CD4-positive, alpha-beta T cell treated with Interferon gamma for 1 hour (primary cell): Measurements from ENCODE around the gene BLACAT1.
A peak's percentile ranks its signal among the peaks of the same experiment; 100 is the strongest.

Experiments
- DNase-seq: peaks from one replicate; pipeline ENCODE4 v3.0.0-alpha.2; 2020

Gene BLACAT1

DNA sequence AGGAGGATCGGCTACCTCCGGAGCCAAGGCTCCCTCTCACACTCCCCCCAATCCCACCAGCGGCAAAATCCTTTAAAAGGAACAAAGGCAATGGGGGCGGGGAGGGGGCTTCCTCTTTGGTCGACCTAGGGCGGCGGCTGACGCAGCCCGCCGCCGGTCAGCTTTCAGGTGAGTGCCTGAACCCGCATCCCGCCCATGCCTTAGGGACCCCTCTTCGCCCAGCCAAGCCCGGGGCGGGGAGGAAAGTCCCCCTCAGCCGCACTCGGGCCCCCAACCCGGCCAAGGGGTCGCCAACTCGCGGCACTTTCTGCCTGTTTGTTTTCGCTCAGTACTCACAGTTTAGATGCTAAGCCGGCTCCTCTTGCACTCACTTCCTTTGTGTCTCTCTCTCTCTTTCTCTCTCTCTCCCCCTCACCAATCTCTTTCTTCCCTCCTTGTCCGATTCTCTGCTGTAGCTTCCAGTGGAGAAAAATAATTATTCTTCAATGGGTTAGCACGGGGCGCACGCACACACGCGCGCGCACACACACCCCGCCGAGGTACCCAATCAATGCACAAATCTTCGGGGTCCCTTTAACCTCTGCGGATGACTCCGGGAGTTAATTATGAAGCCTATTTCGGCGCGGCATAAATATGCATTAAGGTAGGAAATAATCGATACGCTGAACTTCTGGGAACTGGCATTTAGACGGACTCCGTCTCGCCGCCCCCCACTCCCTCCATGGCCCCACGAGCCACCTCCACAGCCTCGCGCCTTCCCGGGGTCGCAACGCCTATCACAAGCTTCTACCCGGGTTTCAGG is at the start of gene BLACAT1:
BLACAT1 (minus strand) TSS at position 465 of the 802 bp plus-strand sequence.
- DNase-seq = no peak

DNA sequence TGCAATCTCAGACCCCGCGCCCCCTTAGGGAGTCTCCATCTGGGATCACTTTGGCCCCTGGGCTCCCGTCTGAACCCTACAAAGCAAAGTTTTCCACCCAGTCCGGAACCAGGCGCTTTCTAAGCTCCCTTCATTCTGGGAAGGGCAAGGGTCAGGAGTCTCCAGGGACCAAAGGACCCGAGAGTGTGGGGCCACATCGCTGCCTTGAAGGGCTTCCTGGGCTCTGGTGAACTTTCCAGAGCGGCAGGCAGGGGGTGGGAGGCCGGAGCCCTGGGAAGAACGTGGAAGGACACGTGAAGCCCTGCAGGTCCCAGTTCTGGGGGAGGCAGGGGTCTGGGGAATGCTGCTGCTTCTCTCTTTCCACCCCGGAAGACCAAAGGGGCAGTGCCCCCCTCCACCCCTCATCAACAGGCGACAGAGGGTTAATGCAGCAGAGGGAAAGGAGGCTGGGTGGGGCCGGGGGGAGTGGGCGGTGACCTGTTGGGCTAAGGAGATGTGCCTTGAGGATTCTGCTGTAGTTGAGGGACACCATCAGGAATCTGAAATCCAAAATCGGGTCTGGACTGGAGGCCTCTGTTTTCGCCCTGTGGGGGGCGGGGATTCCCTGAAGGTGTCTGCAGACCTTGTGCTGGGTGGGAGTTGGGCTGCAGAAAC is 49.4 kb upstream of the BLACAT1 start:
- no peak for DNase-seq

DNA sequence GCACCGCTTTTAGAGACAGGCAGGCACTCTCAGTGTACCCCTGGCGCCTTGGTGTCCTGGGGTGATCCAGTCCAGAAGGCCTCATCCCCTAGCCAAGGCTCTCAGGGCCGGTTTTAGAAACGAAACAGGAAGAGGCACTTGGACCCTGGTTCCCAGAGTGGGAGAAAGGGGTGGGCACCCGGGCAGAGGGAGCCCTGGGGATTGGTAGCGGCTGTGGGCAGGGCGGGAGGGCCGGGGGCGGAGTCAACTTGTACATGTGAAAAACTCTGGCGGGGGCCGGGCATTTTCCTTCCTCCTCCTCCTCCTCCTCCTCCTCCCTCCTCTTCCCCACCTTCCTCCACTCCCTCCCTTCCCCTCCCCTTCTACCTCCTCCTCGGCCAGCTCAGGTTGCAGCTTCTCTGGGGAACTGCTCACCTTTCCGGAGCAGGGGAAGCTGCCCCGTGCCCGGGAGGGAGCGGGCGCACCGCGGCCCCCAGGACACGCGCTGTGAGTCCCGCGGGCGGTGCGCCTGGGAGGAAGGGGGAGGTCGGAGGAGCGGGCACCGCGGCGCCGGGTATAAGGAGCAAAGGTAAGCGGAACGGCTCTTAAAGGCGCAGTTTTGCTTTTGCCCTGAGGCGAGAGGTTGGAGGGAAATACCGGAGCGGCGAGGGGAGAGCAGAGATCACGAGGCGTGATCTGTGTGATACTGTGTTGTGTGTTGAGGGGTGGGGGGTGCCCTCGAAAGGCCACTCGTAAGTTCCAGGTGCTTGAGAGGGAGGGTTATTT is 48.6 kb upstream of the BLACAT1 start, which contains the start of gene CDK18:
CDK18 (plus strand) TSS at position 359 of the 765 bp plus-strand sequence. CDS start 18,499 bp downstream, outside the sequence.
- DNase-seq = peak; percentile 42

DNA sequence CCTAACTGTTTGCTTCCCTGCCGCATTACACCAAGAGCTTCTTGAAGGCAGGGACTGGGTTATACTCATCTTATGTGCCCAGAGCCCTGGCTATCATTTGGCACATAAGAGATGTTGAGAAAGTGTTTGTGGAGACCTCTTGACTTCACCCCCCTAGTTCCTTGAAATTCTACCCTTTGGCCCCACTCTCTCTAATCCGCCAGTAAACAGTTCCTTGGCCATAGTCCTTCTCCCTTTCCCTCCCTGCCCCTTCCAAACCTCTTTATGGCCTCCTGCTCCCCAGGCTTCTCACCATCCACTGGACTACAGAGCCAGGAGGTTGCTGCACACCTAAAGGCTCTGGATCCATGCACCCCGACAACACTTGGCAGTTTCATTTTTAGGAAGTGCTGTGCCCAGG is 47.1 kb upstream of the BLACAT1 start:
- DNase-seq = no peak

DNA sequence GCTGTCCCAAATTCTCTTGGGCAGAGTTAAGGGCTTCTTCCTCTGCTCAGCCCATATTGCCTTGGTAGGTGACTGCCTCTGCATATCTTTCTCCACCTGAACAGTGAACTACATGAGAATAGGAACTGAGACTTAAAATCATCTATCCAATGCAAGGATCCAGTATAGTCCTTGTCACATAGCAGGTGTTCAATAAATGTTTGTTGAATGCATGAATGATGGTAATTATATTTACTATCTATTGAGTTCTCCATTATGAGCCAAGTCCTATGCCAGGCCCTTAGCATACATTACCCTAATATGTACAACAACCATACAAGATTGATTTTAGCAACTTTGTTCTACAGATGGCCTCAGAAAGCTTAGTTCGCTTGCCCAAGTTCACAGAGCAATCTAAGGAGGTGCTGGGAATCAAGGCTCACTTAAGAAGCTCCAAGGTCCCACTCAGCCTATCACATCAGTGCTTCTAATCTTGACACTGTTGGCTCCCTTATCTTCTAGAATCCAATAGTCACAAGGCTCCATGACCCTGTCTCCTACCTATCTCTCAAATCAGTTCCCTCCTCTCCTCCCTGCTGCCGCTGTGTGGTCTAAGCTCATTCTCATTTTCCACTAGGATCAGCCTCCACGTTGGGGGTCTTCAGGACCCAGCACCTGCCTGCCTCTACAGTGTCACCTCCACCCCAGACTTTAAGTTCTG is 46.4 kb upstream of the BLACAT1 start:
- DNase-seq = no peak

DNA sequence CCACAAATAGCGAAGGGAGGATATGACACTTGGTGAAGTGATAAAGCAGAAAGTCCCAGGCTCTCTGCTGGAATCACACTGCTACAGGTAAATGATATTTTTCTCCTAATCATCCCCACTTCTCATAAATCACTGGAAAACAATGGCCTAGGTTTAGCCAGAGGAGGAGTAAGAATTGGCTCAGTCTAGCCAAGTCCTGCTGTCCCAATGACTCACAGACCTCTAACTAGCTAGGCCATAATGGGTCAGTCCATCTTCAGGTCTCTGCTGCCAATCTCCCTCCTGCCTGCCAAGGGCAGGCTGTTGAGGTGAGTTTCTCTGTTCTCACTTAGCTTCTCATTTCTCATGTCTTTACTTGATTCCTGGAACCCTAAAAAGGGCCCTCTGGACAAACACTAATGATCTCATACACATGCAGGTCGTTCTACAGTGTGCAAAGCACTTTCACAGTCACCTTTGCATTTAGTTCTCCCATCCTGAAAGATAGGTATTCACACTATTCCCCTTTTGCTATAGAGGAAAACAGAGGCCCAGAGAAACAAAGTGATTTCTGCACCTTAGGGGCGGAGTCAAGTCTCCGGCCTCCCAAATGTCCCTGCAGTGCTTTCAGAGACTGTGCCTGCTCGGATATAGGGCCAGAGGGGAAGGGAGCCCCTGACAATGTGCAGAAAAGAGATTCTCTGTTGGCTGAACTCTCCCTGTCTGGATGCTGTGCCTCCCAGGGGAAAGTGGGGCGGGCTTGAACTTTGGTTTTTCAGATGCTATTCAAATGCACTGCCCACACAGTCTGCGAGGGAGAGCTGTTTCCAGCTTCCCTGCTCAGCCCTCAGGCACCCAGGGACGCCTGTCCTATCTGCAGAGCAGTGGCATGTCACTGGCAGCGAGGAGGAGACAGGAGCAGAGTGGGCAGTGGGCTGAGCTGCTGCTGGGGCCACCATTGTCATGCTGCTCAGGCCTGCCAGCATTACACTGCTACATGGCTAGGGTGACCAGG is 44.7 kb upstream of the BLACAT1 start:
- no peak for DNase-seq

DNA sequence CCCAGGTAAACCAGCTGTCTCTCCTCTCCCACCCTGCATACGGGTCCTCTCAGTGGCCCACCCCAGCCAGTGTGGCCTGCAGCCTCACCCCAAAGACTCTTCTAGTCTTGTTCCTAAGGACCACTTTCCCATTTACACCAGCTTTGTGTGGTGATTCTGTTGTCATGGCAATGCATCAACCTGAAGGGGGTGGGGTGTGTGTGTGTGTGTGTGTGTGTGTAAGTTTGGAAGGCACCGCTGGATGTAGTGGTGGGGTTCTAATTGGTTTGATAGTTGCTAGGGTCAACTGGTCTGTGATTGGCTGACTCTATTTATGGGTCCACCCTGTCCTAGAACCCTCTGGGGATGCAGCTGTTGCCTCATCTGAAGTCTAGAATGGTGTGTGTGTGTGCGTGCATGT is 43.9 kb upstream of the BLACAT1 start:
- DNase-seq = no peak

DNA sequence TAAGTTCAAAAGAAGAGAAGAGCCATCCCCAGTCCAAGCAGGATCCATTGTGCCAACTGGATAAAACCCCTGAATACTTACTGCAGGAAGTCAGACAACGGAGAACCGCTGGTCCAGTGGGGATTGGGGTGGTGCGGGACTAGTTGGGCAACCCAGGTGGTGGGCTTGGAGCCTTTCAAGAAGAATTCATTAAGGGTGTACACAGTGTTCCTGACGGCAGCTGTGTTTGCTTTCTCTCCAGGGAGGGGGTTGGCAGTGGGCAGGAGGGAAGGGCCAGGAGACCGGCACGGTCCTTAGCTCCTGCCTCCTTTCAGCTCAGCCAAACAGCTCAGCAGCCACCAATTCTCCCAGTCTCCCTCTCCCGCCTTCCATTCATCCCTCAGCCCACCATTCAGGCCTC is 41.5 kb upstream of the BLACAT1 start:
- no peak for DNase-seq

DNA sequence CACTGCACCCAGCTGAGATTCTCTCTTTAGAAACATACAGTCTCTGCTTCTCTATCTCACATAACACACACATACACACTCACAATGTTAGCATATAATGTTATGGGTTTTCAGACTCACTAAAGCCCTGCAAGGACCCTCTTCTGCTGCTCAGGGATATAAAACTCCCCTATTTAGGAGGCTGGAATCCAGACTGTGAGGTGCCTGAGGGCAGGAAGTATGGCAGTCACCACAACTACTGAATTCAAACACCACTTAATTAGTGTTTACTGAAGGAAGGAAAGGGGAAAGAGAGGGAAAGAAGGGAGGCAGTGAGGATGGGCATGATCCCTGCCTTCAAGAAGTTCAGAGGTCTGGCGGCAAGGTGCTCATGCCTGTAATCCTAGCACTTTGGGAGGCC is 40.8 kb upstream of the BLACAT1 start:
- DNase-seq = no peak

DNA sequence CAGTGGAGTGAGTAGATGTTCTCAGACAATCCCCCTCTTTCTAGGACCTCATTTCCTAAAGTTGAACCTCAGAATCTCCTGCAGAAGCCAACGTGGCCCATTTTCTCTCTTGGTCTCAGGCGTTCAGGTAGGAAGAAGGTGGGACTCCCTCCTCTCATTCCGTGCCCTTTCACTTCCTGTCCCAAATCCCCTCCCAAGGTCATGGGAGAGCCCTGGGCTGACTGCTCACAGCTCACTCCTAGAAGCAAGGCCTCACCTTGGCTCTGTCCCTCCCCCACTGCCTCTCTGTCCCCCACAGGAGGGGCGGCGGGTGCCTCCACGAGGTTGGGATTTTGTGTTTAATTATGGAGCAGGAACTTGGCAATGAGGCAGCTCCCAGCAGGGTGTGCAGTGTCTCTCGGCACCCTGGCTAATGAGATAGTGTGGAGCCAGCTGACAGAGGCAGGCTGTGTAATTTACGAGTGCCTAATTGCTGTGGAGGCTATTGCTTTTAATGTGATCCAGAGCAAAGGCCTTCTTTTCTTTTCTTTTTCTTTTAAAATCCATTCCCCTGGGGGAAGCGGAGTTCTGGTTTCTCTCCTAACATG is 39.5 kb upstream of the BLACAT1 start:
- DNase-seq = no peak

DNA sequence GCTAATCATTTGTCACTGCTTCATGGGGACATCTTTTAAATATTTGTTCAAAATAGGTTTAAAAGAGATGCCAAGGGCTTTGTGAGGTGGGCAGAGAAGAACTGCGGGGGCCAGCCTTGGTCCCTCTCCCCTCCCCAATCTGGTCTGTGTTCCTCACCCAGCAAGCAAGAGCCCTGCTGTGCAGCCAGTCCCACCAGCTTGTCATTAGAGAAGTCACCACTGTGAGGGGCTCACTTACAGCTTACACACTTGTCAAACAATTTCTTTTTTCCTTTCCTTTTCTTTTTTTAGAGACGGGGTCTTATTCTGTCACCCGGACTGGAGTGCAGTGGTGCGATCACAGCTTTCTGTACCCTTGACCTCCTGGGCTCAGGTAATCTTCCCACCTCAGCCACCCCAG is 38.3 kb upstream of the BLACAT1 start:
- no peak for DNase-seq

DNA sequence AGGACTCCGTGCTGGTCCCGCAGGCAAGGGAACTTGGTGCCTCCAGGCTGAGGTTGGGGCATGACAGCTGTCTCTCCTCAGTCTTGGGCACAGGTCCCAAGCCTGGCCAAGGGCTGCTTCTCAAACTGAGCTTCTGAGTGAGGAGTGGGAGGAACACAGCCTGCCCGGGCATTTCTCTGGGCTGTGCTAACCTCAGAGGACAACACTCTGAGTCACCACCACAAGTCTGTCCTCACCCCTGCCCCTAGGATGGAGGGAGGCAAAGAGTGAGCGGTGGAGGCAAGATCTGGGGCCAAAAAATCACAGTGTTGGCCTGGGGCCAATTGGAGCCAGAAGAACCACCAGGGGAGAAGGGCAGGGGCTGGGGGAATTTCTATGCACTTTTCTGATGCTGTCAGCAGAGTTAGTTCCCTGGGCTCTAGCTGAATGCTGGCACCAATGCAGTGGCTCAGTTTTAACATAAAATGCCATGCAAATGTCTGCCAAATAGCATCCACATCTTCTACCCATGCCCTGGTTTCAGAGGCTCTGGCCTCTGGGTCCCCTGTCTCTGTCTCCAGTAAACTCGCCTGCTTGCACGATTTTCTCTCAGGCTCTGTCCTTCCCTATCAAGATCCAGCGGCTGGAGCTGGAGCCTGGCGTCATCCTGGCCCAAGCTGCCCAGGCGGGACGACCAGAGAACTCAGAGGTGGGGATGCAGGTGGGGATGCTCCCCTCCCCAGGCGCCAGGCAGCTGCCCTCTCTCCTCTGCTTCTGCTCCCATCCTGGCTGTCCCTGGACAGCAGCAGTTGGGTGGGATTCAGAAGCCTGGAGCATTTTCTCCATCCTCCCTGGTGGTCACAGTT is 37.6 kb upstream of the BLACAT1 start:
- DNase-seq = no peak

DNA sequence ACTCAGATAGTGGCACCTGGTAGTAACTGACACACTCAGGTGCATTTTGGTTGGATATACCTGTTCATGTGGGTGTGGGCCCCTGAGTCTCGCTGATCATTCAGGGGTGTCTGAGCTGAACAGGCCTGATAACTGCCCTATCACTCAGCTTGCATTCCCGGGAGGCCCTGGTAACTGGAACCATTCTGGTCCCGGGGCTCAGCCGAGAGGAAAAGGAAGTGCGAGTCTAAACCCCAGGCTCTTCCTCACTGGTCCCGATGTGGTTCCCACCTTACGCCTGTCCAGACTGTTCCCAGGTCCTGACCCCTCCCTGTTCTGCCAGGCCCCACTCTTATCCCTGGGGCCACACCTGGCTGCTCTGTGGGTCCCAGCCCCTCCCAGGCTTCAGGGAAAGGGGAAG is 36.9 kb upstream of the BLACAT1 start:
- no peak for DNase-seq

DNA sequence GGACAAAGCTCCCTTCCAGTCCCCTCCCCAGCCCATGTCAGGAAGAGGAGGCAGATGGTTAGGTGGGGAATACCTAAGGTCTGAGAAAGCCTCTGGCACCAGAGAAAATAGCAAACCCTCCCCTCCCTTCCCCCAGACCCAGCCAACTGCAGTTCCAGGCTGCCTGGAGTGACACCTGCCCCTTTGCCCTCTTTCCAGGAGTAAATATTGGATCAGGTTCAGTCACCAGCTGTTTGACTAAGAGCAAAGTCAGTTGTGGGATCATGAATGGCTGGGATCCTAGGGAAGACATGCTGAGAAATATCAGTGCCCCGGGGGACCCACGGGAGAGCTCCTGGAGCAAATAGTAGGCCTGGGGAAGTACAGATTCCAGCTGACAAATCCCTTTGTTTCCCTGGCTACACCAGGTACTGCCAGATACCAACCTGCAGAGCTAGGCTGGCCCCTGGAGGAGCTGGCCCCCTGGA is 36.4 kb upstream of the BLACAT1 start:
- DNase-seq = no peak

DNA sequence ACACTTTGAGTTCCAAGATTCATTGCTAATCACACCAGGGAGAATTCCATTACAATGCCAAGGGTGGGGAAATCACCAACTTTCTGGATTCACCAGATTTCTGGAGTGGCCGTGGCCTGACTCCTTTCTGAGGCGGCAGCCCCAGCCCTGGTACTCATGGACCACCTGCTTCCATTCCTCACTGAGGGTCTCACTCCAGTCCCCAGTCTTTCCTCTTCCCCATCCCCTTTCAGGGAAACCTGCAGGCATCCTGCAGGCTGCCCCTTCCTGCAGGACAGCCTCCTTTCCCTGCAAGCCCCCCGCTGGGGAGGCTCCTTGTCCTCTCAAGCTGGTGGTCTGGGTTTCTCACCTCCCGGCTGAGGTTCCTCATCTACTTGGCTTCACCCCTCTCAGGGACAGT is 35.9 kb upstream of the BLACAT1 start:
- DNase-seq = no peak

DNA sequence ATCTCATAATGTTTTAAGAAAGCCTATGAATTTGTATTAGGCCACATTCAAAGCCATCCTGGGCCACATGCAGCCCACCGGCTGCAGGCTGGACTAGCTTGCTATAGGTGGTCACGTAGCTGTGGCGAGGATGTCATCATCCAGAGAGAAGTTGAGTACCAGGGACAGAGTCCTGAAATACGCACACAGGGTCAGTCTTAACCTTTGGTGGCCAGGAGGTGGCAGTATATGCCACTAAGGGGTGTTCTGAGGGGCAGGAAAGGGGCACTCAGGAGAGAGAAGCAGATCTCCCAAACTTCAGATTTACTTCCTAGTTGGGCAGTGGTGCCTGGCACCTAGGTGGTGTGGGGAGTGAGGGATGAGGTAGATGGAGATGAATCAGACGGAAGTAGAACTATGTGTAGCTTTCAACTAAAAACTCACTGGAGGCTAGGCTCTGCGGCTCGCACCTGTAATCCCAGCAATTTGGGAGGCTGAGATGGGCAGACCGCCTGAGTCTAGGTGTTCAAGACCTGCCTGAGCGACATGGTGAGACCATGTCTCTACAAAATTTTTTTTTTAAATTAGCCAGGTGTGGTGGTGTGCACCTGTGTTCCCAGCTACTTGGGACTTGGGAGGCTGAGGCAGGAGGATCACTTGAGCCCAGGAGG is 32.4 kb upstream of the BLACAT1 start:
- DNase-seq = peak; percentile 50

DNA sequence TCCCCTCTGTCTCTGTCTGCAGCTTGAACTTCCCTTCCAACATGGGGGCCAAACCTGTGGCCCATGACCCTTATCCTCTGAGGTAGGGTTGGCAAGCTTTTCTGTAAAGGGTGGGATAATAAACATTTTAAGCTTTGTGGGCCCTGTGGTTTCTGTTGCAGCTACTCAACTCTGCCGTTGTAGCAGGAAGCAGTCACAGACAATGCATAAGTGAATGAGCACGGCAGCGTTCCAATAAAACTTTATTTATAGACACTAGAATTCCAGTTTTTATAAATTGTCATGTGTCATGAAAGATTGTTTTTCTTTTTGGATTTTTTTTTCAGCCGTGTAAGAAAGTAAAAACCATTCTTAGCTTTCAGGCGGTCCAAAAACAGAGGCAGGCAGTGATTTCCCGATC is 30.4 kb upstream of the BLACAT1 start:
- DNase-seq = no peak

DNA sequence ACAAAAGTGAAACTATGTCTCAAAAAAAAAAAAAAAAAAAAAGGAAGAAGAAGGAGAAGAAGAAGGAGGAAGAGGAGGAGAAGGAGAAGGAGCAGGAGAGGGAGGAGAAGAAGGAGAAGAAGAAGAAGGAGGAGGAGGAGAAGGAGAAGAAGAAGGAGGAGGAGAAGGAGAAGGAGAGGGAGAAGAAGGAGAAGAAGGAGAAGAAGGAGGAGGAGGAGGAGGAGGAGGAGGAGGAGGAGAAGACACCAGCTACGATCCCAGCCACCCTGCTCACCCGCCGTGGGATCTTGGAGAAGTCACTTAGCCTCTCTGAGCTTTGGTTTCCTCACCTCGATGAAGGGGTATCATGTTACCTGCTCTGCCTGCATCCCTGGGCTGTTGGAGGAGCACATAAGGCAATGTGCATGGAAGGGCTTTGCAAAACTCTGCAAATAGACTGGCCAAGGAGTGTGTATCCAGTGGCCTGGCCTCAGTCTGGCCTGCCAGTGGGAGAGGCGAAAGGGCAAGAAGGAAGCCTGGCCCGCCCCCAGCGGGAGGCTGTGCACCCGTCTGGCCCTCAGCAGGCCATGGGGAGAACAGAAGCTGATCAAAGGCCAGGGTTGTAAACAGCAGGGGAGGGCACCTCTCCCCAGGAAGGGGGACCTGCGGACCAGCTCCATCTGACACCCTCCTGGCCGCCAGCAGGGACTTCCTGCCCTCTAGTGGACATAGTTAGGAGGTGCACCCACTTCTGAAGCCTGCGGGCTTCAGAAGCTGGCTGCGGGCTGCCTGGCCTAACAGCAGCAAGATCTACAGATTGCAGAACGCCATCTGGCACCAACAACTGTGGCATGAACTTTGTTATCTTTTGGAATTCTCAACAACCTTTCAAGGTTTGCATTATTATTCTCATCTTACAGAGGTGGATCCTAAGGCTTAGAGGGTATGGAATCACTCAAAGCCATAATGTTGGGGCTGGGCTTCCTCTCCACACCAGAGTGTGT is 29.4 kb upstream of the BLACAT1 start:
- DNase-seq = peak; percentile 70
